Right lobe of liver (tissue), 6 donors: ENCODE data around the gene IL1RAPL1. TPM values are rescaled to one million over a fixed set of nuclear protein-coding genes. Genes with fewer than 3 reads are reported as not detected.
A peak's percentile ranks its signal among the peaks of the same experiment; 100 is the strongest.

ENCODE experiments used
- ATAC-seq, 4 donors: fragments of 200-7000 bp; cut with Tn5 transposase; one replicate each; pipeline ENCODE4 v1.9.1; 2020; ENCODE audit warnings: mild to moderate bottlenecking in 4 of 4, moderate library complexity in 4 of 4
- DNase-seq, 3 donors: peaks; one replicate each; pipeline ENCODE4 v3.0.0-alpha.2; 2020
- H3K27ac ChIP-seq, 3 donors: fragments of 200-600 bp; one replicate each; pipeline ENCODE4 v1.8.0; 2022
- H3K27me3 ChIP-seq, 2 donors: fragments of 200-600 bp; one replicate each; pipeline ENCODE4 v1.8.0; 2022
- H3K36me3 ChIP-seq, 4 donors: fragments of 200-600 bp; sonication (generic) in 1 of 4; one replicate each; pipeline versions ENCODE4 v1.5.1 to v1.8.0; 2017 to 2022; ENCODE audit warnings: control low read depth in 1 of 4
- H3K4me1 ChIP-seq, 4 donors: fragments of 200-600 bp; sonication (generic) in 1 of 4; one replicate each; pipeline versions ENCODE4 v1.5.1 to v1.8.0; 2017 to 2022; ENCODE audit warnings: control low read depth in 1 of 4
- H3K4me3 ChIP-seq, 3 donors: fragments of 200-600 bp; one replicate each; pipeline ENCODE4 v1.8.0; 2022
- H3K9me3 ChIP-seq, 4 donors: fragments of 200-600 bp; sonication (generic) in 1 of 4; one replicate each; pipeline versions ENCODE4 v1.5.1 to v1.8.0; 2017 to 2022; ENCODE audit warnings: control low read depth in 1 of 4
- CTCF ChIP-seq, 4 donors: fragments of 200-600 bp in 3 of 4; fragments of 450-650 bp in 1 of 4; IDR thresholded peaks; one replicate each; pipeline versions ENCODE4 v1.5.1 to v1.8.0; 2016 to 2022; ENCODE audit warnings: antibody characterized with exemption in 4 of 4, mild to moderate bottlenecking in 2 of 4
- POLR2A ChIP-seq: fragments of 450-650 bp; IDR thresholded peaks from one replicate; pipeline ENCODE4 v1.6.1; 2017; ENCODE audit warnings: antibody characterized with exemption, mild to moderate bottlenecking
- WGBS: methylation state at CpG from one replicate; pipeline ENCODE4 v1.1.6; 2018; ENCODE audit warnings: low coverage, low lambda C conversion rate; ENCODE audit not compliant: insufficient coverage; ENCODE audit errors: missing lambda C conversion rate; 5-methylcytosine and 5-hydroxymethylcytosine counted together
- intact Hi-C, 2 donors: fragments of 100-400 bp; cut with DNase I; formaldehyde crosslinking; loops; one replicate each; pipeline versions ENCODE4 v1.11.2 to v1.14.1; 2022
- total RNA-seq, 6 experiments: library from RNA; depleted of rRNA in 2 of 6; stranded (reverse); fragments of >200 nt in 2 of 6; fragmentation: NEBNext Ultra II Directional in 3 of 6; extraction: Animal tissue kit (Norgen Biotek cat#: 25700) in 3 of 6; gene quantifications; one replicate each; pipeline versions ENCODE4 v1.1.0 to v1.2.4, GENCODE V29; 2016 to 2023
- donor health status: DM: no; HTN: yes; CAD: no.
- donor health status: DM: no; HTN: no; CAD: no.
- donor health status: DM: no; HTN: no; CAD: no.
- donor health status: DM: no; HTN: yes; CAD: no.
- donor health status: DM: no; HTN: yes; CAD: no.

The IL1RAPL1 gene
- total RNA-seq, 6 experiments from 2014 or later: not detected

DNA sequence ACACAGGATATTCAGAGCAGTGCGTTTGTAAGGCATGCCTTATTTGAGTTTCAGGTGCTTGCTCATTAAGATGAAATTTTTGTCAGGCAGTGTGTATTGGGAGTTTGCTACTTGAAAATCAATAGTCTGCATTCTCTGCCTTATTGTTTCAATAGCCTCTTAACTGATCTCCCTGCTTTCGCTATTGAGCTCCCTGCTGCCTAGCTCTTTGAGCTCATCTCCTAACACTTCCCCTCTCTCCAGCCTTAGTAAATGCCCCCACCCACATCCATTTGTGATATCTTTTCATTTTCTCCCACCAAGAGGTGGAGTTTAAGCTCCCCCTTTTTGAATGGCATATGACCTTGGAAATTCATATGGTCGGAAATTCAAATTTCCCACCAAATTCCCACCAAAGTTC, 256.6 kb downstream of the IL1RAPL1 start:
- Histone ChIP-seq H3K36me3 (no peaks in the 10 kb centered on the region), H3K27ac (no peak overlapping the region), H3K27me3 (no peaks in the 10 kb centered on the region), H3K4me1 (no peaks in the 10 kb centered on the region), H3K9me3 (no peaks in the 10 kb centered on the region), H3K4me3 (no peak overlapping the region)
- no peak for TF ChIP-seq CTCF (IDR thresholded peaks at IDR 0.05)
- TF ChIP-seq POLR2A: no peak
- ATAC-seq (no peak), DNase-seq (no peak)
- intact Hi-C loops: no loop called here
- 59% methylated on average over 3 of the region's 3 CpGs for WGBS

GRCh38 chrX:28847423-28847822, 260.2 kb downstream of the IL1RAPL1 start:
- Histone ChIP-seq H3K36me3 (no peaks in the 10 kb centered on the region), H3K9me3 (no peaks in the 10 kb centered on the region), H3K27ac (no peak overlapping the region), H3K4me3 (no peak overlapping the region), H3K4me1 (no peaks in the 10 kb centered on the region), H3K27me3 (no peaks in the 10 kb centered on the region)
- DNase-seq (no peak), ATAC-seq (no peak)
- intact Hi-C loops: no loop called here
- no peak for TF ChIP-seq CTCF (IDR thresholded peaks at IDR 0.05)
- no peak for TF ChIP-seq POLR2A
- WGBS: 43% methylated on average over 3 of the region's 3 CpGs

DNA sequence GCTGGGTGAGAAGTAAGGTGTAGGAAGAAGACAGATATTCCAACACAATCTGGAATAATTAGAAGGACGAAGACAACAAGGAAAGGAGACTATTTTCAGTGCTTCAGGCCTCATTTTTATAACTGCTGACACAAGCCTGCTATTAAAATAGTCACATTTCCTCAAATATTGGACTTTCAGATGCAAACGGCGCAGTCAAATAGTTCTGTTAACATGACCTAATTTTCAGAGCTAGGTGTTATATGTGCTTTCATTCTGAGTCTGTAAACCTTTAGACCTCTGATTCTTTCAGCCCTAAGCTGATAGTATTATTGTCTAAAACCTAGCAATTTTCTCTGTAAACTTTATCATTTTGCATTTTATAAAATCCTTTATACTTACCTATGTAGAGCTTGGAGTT, 261.5 kb downstream of the IL1RAPL1 start:
- Histone ChIP-seq H3K4me1 (no peaks in the 10 kb centered on the region), H3K27ac (peak overlapping the region in 2 of 3 donors; percentile 2 to 26), H3K9me3 (no peaks in the 10 kb centered on the region), H3K27me3 (no peaks in the 10 kb centered on the region), H3K36me3 (no peaks in the 10 kb centered on the region), H3K4me3 (no peak overlapping the region)
- 38% methylated on average over 3 of the region's 3 CpGs for WGBS
- intact Hi-C loops: no loop called here
- TF ChIP-seq CTCF (IDR thresholded peaks at IDR 0.05): no peak
- TF ChIP-seq POLR2A: no peak
- DNase-seq (no peak), ATAC-seq (peak; percentile 73 to 80 (median 74))

GRCh38 chrX:28850955-28851354, 263.7 kb downstream of the IL1RAPL1 start:
- TF ChIP-seq POLR2A (no peak), CTCF (IDR thresholded peaks at IDR 0.05) (no peak)
- WGBS: 20% methylated on average over 2 of the region's 2 CpGs
- peak in 1 of 4 donors; percentile 37 for ATAC-seq
- Histone ChIP-seq H3K9me3 (no peaks in the 10 kb centered on the region), H3K36me3 (no peaks in the 10 kb centered on the region), H3K27me3 (no peaks in the 10 kb centered on the region), H3K4me3 (no peak overlapping the region), H3K4me1 (no peaks in the 10 kb centered on the region), H3K27ac (no peak overlapping the region)
- DNase-seq: no peak
- intact Hi-C loops: no loop called here

DNA sequence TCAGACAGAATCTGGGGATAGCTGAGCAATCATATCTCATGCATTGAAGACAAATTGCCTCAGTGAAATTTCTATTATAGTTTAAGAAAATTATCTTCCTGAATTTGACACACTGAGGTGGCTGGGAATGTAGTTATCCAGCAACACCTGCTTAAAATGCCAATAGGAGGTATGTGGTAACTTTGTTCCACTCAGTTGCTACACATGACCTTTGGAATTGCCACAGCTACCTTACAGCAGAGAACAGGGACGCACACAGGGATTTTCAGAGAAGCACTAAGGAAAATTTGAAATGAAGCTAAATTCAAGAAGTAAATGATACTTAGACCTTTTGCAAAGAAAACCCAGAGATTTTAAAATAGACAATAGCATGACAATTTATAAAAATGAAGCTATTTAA, 264.6 kb downstream of the IL1RAPL1 start:
- no peaks in the 10 kb centered on the region for H3K9me3 ChIP-seq
- DNase-seq: peak in 1 of 3 donors; percentile 53

More for the DNA sequence above, 264.6 kb downstream of the IL1RAPL1 start:
- TF ChIP-seq POLR2A (no peak), CTCF (IDR thresholded peaks at IDR 0.05) (no peak)
- ATAC-seq: peak; percentile 92 to 98 (median 94)
- Histone ChIP-seq H3K4me3 (no peak overlapping the region), H3K4me1 (no peaks in the 10 kb centered on the region), H3K27ac (peak overlapping the region in 1 of 3 donors; percentile 4), H3K27me3 (no peaks in the 10 kb centered on the region), H3K36me3 (no peaks in the 10 kb centered on the region)
- 20% methylated on average over 1 of the region's 1 CpG for WGBS
- intact Hi-C loops: no loop called here
